HepG2 (cell line): ENCODE data around the gene SRRM2. TPM values are rescaled to one million over a fixed set of nuclear protein-coding genes. Genes with fewer than 3 reads are reported as not detected.

Source experiments
- NR2F1 ChIP-seq, 2 experiments: fragments of 450-650 bp in 1 of 2; formaldehyde crosslinking in 1 of 2; IDR thresholded peaks; 2 replicates each; pipeline versions ENCODE4 v1.5.0 to v1.6.1; 2016 to 2020; ENCODE audit warnings: mild to moderate bottlenecking in 1 of 2, missing compliant biosample characterization in 1 of 2, missing genetic modification reagents in 1 of 2, moderate library complexity in 1 of 2
- TMF1 ChIP-seq: sonication (generic); formaldehyde crosslinking; IDR thresholded peaks from 2 replicates; pipeline ENCODE4 v1.8.1; 2022; ENCODE audit warnings: low read depth, missing genetic modification reagents
- ZNF10 ChIP-seq: sonication (generic); formaldehyde crosslinking; IDR thresholded peaks from 2 replicates; pipeline ENCODE4 v1.4.0; 2020; ENCODE audit warnings: mild to moderate bottlenecking, low read depth, missing genetic modification reagents, borderline replicate concordance
- ZNF124 ChIP-seq: sonication (generic); formaldehyde crosslinking; IDR thresholded peaks from 2 replicates; pipeline ENCODE4 v1.4.0; 2020; ENCODE audit warnings: missing genetic modification reagents
- ZNF180 ChIP-seq: sonication (generic); formaldehyde crosslinking; IDR thresholded peaks from 2 replicates; pipeline ENCODE4 v1.4.0; 2020; ENCODE audit warnings: low read depth, missing genetic modification reagents, borderline replicate concordance
- ZNF326 ChIP-seq: sonication (generic); formaldehyde crosslinking; IDR thresholded peaks from 2 replicates; pipeline ENCODE4 v1.4.0; 2020; ENCODE audit warnings: missing genetic modification reagents, borderline replicate concordance
- ZNF329 ChIP-seq: sonication (generic); formaldehyde crosslinking; IDR thresholded peaks from 2 replicates; pipeline ENCODE4 v1.9.0; 2021; ENCODE audit warnings: low read depth, mild to moderate bottlenecking, missing genetic modification reagents
- ZNF33B ChIP-seq: sonication (generic); formaldehyde crosslinking; IDR thresholded peaks from 2 replicates; pipeline ENCODE4 v1.5.1; 2020; ENCODE audit warnings: mild to moderate bottlenecking, missing genetic modification reagents
- ZNF577 ChIP-seq: sonication (generic); formaldehyde crosslinking; IDR thresholded peaks from 2 replicates; pipeline ENCODE4 v1.4.0; 2020; ENCODE audit warnings: mild to moderate bottlenecking, low read depth, missing genetic modification reagents, borderline replicate concordance
- ZNF678 ChIP-seq: sonication (generic); formaldehyde crosslinking; IDR thresholded peaks from 2 replicates; pipeline ENCODE4 v1.4.0; 2020; ENCODE audit warnings: mild to moderate bottlenecking, missing genetic modification reagents
- ZNF761 ChIP-seq: sonication (generic); formaldehyde crosslinking; conservative IDR thresholded peaks from 2 replicates; pipeline ENCODE4 v1.4.0; 2020; ENCODE audit warnings: mild to moderate bottlenecking, missing genetic modification reagents
- ZNF83 ChIP-seq: sonication (generic); formaldehyde crosslinking; IDR thresholded peaks from 2 replicates; pipeline ENCODE4 v1.4.0; 2020; ENCODE audit warnings: missing genetic modification reagents, mild to moderate bottlenecking, borderline replicate concordance
- ZZZ3 ChIP-seq: sonication (generic); formaldehyde crosslinking; IDR thresholded peaks from 2 replicates; pipeline ENCODE4 v1.4.0; 2020; ENCODE audit warnings: missing genetic modification reagents, mild to moderate bottlenecking, borderline replicate concordance
- polyA plus RNA-seq, 8 experiments: library from polyadenylated mRNA; depleted of rRNA in 3 of 8; stranded (reverse) in 7 of 8; unstranded in 1 of 8; fragments of >200 nt; fragmentation: Illumina TruSeq in 4 of 8; extraction: Trizol in 4 of 8; gene quantifications; 2 replicates each; pipeline versions ENCODE4 v1.2.1 to v1.2.3, GENCODE V29; 2011 to 2016; ENCODE audit warnings: low read depth in 4 of 8, missing spikeins in 1 of 8, mixed read lengths in 1 of 8; ENCODE audit not compliant: insufficient read depth in 1 of 8
- total RNA-seq, 5 experiments: library from RNA; depleted of rRNA; stranded (reverse); fragments of >200 nt; fragmentation: Illumina TruSeq; extraction: Trizol; gene quantifications; 2 replicates each; pipeline ENCODE4 v1.2.3, GENCODE V29; 2016; ENCODE audit warnings: low read depth in 1 of 5
- TF ChIP-seq, protein P1 (sequence below): sonication (generic); formaldehyde crosslinking; IDR thresholded peaks from 2 replicates; pipeline ENCODE4 v1.5.1; 2020; ENCODE audit warnings: missing genetic modification reagents, mild to moderate bottlenecking, borderline replicate concordance
- TF ChIP-seq, protein P2 (sequence below): sonication (generic); formaldehyde crosslinking; IDR thresholded peaks from 2 replicates; pipeline ENCODE4 v1.4.0; 2020; ENCODE audit warnings: missing genetic modification reagents, borderline replicate concordance
- TF ChIP-seq, protein P3 (sequence below): sonication (generic); formaldehyde crosslinking; IDR thresholded peaks from 2 replicates; pipeline ENCODE4 v1.8.0; 2022; ENCODE audit warnings: missing genetic modification reagents, mild to moderate bottlenecking, inconsistent platforms, borderline replicate concordance
- TF ChIP-seq, protein P4 (sequence below): sonication (generic); formaldehyde crosslinking; conservative IDR thresholded peaks from 2 replicates; pipeline ENCODE4 v1.8.0; 2022; ENCODE audit warnings: missing genetic modification reagents
- TF ChIP-seq, protein P5 (sequence below): sonication (generic); formaldehyde crosslinking; conservative IDR thresholded peaks from 2 replicates; pipeline ENCODE4 v1.4.0; 2020; ENCODE audit warnings: missing genetic modification reagents

SRRM2 gene
- total and polyA plus RNA-seq, 2 of the 13 experiments (the other 11 are each of a cell fraction or from before 2014, with no cell fraction given) = 50.4 to 112 TPM

DNA sequence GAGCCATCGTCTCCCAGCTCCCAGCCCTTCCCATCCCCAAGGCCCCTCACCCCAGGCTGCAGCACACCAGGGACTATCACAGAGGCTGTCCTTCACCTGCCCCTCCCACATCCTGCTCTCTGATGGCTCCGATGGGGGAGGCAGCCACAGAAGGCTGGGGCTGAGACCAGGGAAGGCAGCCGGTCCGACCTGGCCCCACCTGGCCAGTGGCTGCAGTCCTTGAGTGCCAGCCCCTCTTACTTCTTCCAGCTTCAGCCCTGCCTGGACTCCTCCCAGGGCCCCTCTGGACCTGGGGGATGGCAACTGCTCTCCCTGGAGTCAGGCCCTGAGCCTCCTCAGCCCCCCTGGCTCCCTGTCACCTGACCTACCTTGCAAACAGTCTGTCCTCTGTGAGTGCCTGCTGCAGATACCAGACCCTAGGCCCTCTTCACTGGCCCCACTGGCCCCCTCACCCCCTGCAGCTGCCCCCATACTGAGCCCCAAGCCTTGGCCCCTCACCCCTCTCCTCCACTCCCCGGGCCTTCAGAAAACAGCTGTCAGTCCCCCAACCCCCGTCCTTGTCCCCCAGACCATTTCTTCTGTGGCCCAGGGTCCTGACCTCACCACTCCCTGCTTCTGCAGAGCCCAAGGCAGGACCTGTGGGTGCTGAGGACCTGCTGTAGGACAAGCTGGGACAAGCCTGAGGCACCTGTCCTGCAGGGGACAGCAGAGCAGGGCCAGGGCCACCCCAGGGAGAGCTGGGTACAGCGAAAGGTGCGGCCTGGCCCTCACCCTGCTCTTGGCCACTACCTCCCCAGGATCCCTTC is 12.6 kb upstream of the SRRM2 start (continued):
- TF ChIP-seq, protein P1, sequence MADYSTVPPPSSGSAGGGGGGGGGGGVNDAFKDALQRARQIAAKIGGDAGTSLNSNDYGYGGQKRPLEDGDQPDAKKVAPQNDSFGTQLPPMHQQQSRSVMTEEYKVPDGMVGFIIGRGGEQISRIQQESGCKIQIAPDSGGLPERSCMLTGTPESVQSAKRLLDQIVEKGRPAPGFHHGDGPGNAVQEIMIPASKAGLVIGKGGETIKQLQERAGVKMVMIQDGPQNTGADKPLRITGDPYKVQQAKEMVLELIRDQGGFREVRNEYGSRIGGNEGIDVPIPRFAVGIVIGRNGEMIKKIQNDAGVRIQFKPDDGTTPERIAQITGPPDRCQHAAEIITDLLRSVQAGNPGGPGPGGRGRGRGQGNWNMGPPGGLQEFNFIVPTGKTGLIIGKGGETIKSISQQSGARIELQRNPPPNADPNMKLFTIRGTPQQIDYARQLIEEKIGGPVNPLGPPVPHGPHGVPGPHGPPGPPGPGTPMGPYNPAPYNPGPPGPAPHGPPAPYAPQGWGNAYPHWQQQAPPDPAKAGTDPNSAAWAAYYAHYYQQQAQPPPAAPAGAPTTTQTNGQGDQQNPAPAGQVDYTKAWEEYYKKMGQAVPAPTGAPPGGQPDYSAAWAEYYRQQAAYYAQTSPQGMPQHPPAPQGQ (CRISPR knock-in tag) = no peak
- TF ChIP-seq ZNF10 (CRISPR knock-in tag) (no peak), TMF1 (no peak), ZNF678 (no peak), ZNF577 (CRISPR knock-in tag) (no peak), ZNF329 (CRISPR knock-in tag) (no peak), ZNF83 (CRISPR knock-in tag) (no peak), ZNF326 (no peak), ZNF124 (0 out of 2 replicates have a peak, but pooled peaks have one; percentile 40), ZNF180 (CRISPR knock-in tag) (no peak), ZNF33B (no peak), NR2F1 (CRISPR knock-in tag; IDR thresholded peaks at IDR 0.05) (no peak), ZZZ3 (CRISPR knock-in tag) (no peak), ZNF761 (no peak)
- TF ChIP-seq, protein P2, sequence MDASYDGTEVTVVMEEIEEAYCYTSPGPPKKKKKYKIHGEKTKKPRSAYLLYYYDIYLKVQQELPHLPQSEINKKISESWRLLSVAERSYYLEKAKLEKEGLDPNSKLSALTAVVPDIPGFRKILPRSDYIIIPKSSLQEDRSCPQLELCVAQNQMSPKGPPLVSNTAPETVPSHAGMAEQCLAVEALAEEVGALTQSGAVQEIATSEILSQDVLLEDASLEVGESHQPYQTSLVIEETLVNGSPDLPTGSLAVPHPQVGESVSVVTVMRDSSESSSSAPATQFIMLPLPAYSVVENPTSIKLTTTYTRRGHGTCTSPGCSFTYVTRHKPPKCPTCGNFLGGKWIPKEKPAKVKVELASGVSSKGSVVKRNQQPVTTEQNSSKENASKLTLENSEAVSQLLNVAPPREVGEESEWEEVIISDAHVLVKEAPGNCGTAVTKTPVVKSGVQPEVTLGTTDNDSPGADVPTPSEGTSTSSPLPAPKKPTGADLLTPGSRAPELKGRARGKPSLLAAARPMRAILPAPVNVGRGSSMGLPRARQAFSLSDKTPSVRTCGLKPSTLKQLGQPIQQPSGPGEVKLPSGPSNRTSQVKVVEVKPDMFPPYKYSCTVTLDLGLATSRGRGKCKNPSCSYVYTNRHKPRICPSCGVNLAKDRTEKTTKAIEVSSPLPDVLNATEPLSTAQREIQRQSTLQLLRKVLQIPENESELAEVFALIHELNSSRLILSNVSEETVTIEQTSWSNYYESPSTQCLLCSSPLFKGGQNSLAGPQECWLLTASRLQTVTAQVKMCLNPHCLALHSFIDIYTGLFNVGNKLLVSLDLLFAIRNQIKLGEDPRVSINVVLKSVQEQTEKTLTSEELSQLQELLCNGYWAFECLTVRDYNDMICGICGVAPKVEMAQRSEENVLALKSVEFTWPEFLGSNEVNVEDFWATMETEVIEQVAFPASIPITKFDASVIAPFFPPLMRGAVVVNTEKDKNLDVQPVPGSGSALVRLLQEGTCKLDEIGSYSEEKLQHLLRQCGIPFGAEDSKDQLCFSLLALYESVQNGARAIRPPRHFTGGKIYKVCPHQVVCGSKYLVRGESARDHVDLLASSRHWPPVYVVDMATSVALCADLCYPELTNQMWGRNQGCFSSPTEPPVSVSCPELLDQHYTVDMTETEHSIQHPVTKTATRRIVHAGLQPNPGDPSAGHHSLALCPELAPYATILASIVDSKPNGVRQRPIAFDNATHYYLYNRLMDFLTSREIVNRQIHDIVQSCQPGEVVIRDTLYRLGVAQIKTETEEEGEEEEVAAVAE = no peak
- TF ChIP-seq, protein P3, sequence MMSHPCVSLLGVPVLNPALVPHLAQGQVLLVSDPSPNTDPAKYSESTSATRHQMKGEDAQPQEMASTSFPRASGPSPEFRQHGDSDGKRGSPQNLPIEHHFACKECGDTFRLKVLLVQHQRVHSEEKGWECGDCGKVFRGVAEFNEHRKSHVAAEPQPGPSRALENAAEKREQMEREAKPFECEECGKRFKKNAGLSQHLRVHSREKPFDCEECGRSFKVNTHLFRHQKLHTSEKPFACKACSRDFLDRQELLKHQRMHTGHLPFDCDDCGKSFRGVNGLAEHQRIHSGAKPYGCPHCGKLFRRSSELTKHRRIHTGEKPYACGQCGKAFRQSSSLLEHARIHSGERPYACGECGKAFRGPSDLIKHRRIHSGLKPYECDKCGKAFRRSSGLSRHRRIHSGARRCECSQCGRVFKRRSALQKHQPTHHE = no peak
- TF ChIP-seq, protein P4, sequence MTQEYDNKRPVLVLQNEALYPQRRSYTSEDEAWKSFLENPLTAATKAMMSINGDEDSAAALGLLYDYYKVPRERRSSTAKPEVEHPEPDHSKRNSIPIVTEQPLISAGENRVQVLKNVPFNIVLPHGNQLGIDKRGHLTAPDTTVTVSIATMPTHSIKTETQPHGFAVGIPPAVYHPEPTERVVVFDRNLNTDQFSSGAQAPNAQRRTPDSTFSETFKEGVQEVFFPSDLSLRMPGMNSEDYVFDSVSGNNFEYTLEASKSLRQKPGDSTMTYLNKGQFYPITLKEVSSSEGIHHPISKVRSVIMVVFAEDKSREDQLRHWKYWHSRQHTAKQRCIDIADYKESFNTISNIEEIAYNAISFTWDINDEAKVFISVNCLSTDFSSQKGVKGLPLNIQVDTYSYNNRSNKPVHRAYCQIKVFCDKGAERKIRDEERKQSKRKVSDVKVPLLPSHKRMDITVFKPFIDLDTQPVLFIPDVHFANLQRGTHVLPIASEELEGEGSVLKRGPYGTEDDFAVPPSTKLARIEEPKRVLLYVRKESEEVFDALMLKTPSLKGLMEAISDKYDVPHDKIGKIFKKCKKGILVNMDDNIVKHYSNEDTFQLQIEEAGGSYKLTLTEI = no peak
- TF ChIP-seq, protein P5, sequence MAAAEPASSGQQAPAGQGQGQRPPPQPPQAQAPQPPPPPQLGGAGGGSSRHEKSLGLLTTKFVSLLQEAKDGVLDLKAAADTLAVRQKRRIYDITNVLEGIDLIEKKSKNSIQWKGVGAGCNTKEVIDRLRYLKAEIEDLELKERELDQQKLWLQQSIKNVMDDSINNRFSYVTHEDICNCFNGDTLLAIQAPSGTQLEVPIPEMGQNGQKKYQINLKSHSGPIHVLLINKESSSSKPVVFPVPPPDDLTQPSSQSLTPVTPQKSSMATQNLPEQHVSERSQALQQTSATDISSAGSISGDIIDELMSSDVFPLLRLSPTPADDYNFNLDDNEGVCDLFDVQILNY (CRISPR knock-in tag) = no peak
